MV-4-11 (cell line): ENCODE measurements around the gene SUPT3H.
"Not testable (repeated sequence)": the region's sequence is repeated elsewhere in the genome, so short reads cannot be mapped to it uniquely, and the experiment has no call there.

Experiments
- DNase-seq: peaks from one replicate; lab custom pipeline; 2025; lab: John Stamatoyannopoulos, UW

SUPT3H gene

GRCh38 chr6:45184040-45184439 lies 193.7 kb downstream of the SUPT3H start:
- DNase-seq: no peak

- DNase-seq: not testable (repeated sequence)
These were observed 201.4 kb downstream of the SUPT3H start for GRCh38 chr6:45176373-45176772.

DNA sequence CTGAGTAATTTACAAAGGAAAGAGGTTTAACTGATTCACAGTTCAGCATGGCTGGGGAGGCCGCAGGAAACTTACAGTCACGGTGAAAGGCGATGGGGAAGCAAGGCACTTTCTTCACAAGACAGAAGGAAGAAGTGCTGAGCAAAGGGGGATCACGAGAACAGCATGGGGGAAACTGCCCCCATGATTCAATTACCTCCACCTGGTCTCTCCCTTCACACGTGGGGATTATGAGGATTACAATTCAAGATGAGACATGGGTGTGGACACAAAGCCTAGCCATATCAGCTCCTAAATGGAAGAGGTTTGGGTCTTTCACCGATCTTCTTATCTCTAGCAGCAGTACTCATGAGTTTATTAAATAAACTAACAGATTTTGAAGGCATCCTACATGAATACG lies 202.5 kb downstream of the SUPT3H start:
- DNase-seq: no peak

DNA sequence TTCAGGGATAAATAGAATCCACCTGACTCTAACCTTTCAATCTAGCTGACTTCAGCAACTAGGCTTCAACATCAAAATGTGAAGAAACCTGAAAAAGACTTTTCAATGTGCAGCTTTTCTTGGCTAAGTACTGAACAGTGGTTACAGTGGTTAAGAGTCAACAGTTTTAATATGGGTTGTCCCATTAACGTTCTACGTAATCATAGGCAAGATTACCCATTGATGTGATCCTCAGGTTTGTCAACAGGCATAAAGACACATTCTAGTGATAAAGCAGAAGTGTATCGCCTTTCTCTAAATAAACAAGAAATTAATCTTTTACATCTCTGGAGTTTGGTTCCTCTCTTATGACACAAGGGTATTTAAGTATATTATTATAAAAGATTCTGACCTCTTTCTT lies 203.7 kb downstream of the SUPT3H start:
- DNase-seq: no peak

- no peak for DNase-seq
These were observed 206.4 kb downstream of the SUPT3H start for GRCh38 chr6:45171380-45171779.

DNA sequence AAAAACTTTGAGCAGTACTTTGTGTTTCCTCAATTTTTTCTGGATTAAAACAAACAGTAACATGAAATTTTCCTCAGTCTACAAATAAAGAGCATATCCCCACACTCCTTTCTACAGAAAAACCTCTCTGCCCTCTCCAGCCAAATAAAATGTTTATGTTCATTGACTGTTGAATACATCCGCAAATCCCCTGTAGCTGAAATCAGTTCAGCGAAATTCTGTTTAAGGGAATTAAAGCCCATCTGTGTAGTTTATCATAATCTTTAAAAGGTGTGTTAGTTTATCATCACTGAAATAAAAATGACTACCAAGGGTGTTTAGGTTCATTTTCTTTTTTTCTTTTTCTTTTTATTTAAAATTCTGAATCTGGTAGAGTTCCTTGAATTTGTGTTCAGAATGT lies 207.4 kb downstream of the SUPT3H start:
- DNase-seq: no peak

DNA sequence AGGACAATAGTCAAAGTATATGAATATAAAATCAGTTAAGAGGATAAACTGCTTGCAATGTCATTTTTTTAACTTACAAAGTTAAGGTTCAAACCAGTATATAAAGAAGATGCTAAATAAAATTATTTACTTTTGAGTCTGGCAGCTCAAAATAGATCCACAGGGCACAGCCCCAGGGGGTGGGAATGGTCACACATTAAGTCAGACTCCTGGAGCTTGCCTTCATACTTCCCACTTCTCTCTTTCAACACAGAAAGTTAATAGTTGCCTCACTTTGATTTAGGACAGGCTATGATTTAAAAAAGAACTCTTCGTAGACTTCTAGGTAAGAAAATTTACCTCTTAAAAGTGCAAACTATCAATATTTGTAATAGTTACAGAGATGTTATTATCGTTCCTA lies 207.9 kb downstream of the SUPT3H start:
- DNase-seq: no peak

GRCh38 chr6:45163952-45164766 lies 213.6 kb downstream of the SUPT3H start:
- DNase-seq: no peak

DNA sequence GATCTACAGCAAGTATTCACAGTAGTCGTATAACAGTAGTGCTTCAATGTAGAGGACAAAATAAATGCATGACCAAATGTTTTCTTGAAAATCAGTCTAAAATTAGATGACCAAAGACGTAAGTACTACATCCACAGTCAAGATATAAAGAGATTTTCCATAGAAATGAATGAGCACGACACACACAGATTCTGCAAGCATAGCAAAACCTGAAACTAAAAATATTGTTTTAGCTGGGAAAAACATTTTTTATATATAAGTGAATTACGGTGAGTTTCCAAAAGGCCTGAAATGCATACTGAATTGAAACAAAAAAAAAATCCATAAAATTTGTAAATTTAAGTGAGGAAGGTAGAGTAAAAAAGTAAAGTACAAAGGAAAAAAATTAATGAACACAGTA lies 217.4 kb downstream of the SUPT3H start:
- DNase-seq: no peak

- no peak for DNase-seq
These were observed 221.7 kb downstream of the SUPT3H start for GRCh38 chr6:45156075-45156474.

GRCh38 chr6:45155341-45155894 lies 222.3 kb downstream of the SUPT3H start:
- DNase-seq: no peak

- DNase-seq: no peak
These were observed 223.1 kb downstream of the SUPT3H start for GRCh38 chr6:45154679-45155078.

DNA sequence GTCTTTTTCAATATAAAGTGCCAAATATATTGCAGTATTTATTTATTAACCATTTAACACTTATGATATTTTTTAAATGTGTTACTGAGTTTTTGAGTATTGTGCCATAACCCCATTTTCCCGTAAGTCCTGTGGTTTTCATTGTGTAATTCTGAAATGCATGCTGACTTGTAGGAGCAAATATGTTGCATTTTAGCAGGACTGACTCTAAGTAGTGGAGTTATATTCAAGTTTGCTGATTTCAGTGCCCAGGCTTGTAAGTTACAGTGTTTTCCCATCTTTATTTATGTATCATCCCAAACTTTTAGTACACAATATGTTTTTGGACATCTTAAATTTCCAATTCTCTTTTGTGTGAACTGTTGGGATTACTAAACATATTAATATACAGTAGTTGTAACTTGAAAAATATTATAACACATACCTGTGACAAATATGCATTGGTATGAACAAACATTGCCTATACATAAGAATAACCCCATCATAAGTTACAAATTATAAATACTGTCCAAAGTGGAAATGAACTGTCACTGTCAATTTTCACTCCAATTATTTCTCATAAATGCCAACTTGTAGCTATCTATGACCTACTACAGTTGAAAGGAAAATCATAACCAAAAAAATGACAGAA lies 228.9 kb downstream of the SUPT3H start:
- DNase-seq: peak; percentile 2

DNA sequence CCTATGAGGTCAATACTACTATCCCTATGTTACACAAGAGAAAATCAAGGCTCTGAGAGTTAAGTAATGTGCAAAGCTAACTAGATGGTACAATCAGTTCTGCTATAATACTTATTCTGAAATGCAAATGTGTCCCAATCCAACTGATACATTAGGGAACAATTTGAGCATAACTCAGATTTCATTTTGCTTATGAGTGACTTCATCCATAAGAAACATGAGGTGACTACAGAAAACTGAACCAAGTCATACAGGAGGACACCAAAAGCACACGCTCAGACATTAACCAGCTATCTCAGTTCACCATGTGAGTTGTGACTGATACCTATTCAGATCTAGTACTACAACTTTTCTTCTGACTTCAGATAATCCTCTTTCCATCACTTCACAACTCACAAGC lies 229.5 kb downstream of the SUPT3H start:
- DNase-seq: no peak

DNA sequence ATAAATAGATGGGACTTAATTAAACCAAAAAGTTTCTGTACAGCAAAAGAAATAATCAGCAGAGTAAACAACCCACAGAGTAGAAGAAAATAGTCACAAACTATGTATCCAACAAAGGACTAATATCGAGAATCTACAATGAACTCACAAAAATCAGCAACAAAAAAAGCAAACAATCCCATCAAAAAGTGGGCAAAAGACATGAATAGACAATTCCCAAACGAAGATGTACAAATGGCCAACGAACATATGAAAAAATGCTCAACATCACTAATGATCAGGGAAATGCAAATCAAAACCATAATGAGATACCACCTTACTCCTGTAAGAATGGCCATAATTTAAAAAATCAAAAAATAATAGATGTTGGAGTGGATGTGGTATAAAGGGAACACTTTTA lies 232.1 kb downstream of the SUPT3H start:
- not testable (repeated sequence) for DNase-seq

DNA sequence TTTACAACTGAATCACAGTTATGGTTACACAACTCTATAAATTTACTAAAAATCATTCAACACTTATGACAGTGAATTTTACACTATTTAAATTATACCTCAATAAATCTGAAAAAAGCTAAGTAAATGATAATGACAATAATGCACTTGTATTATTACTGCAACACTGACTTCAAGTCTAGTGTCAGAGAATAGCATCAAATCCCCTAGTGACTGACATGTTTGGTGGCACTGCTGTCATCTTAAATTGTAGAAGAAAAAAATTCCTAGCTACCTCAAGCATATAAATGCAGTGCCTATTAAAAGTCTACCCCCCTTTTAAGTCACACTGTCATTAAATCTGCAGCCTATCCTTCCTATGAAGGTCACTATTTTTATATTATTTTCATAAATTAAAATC lies 239.0 kb downstream of the SUPT3H start:
- no peak for DNase-seq

- no peak for DNase-seq
These were observed 241.2 kb downstream of the SUPT3H start for GRCh38 chr6:45136495-45136894.

DNA sequence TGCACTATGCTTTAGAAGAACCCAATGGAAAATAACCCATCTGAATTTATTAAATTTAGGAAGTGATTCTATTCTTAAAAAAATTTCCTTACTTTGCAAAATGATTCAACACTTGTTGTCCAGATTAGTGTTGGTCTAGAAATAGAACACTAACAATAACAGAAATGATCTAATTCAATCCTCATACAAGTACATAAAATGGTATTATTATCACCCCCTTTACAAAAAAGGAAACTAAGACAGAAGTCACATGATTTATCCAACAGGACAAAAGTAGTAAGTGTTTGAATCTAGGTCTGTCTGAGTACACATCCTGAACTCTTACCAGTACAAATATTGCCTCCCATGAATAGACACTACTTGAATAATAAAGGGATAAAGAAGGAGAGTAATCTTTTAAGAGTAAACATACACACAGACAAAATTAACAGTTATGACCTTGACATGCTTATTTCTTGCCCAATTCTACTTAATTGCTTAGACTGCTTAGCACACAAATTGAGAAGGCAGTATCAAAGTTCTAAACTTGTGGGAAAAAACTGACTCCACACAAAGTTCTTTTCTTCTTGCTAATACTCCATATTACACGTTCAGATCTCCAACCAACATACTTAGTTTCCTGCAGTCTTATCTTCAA lies 245.0 kb downstream of the SUPT3H start:
- DNase-seq: no peak

DNA sequence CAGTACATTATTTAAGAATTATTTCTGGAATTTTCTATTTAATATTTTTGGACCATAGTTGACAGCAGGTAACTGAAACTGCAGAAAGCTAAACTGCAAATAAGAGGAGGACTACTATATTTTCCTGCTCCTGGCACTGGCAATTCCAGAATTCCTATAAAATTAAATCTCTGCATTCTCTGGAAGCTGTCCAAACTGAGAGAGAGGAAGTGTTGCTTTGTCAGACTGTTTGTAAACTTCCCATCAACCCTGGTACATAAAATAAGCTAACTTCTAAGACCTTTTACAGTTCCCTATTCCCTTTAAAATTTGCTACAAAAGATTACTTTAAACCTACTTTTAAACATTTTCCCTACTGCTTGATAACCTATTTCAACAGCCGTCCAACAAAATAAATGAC lies 245.7 kb downstream of the SUPT3H start:
- no peak for DNase-seq

- DNase-seq: no peak
These were observed 248.7 kb downstream of the SUPT3H start for GRCh38 chr6:45129051-45129450.

DNA sequence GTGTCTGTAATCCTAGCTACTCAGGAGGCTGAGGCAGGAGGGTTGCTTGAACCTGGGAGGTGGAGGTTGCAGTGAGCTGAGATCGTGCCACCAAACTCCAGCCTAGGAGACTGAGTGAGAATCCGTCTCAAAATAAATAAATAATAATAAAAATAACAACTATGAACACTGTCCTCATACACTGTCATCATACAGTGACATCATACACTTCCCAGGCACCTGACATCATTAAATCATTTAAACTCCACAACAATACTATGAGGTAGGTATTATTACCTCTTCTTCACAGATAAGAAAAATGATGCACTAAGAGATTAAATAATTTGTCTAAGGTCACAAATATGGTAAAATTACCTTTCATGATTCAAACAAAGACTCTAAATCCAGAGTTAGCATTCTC lies 250.5 kb downstream of the SUPT3H start:
- DNase-seq: no peak

DNA sequence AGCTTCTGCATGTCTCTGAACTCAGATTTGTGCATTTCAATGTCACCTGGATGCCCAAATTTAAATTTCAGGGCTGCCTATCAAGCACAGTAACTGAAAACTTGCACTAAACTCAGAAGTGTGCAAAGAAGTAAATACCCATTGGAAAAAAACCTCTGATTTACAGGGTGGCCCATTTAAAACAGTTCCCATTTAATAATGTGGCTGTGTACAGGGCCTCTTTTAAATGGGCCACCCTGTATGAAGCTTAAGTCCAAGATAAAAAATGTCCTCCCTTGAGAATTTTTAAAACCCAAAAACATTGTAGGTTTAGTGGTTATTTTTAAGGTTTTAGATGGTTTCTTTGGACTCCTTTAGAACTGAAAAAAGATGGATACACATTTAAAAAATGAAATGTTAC lies 251.7 kb downstream of the SUPT3H start:
- DNase-seq: no peak

DNA sequence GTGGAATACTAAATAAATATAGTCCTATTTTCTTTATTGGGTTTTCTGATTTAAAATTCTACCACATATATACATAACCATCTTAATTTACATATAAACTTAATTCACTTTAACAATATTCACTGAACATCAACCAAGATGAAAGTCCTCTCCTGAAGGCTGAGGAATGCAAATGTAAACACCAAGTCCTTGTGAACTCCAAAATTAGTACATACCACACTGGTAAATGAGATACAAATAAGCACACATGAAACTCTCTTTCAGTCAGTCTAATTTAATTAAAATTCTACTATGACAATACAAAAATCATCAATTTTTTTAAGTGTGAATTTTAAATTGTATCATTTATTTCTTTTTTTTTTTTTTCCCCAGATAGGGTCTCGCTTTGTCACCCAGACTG lies 254.7 kb downstream of the SUPT3H start:
- no peak for DNase-seq
